Colonic mucosa (tissue), 4 donors: ENCODE data around the gene UBE4B. TPM values are rescaled to one million over a fixed set of nuclear protein-coding genes. Genes with fewer than 3 reads are reported as not detected.
"Not testable (repeated sequence)": the region's sequence is repeated elsewhere in the genome, so short reads cannot be mapped to it uniquely, and the experiment has no call there.

Experiments
- DNase-seq: peaks from one replicate; pipeline ENCODE4 v3.0.0-alpha.2; 2020
- H3K27ac ChIP-seq: fragments of 200-600 bp; one replicate; pipeline ENCODE4 v1.8.0; 2021
- H3K27me3 ChIP-seq: fragments of 200-600 bp; one replicate; pipeline ENCODE4 v1.8.0; 2021
- H3K36me3 ChIP-seq: fragments of 200-600 bp; one replicate; pipeline ENCODE4 v1.8.0; 2021
- H3K4me1 ChIP-seq: fragments of 200-600 bp; one replicate; pipeline ENCODE4 v1.8.0; 2021; ENCODE audit warnings: mild to moderate bottlenecking
- H3K4me3 ChIP-seq: fragments of 200-600 bp; one replicate; pipeline ENCODE4 v1.8.0; 2021
- H3K9ac ChIP-seq, 2 donors: one replicate each; pipeline ENCODE4 v1.7.0; 2013; ENCODE audit warnings: control low read depth in 2 of 2, low read depth in 2 of 2, low read length in 2 of 2
- H3K9me3 ChIP-seq: fragments of 200-600 bp; one replicate; pipeline ENCODE4 v1.8.0; 2021
- intact Hi-C: fragments of 100-400 bp; cut with DNase I; formaldehyde crosslinking; loops from one replicate; pipeline ENCODE4 v1.14.1; 2022
- total RNA-seq, 2 donors: library from RNA; stranded (reverse); fragmentation: NEBNext Ultra II Directional in 1 of 2; extraction: Animal tissue kit (Norgen Biotek cat#: 25700) in 1 of 2; gene quantifications; one replicate each; pipeline ENCODE4 v1.2.1, GENCODE V29; 2021
- TF ChIP-seq, protein P1 (sequence below): fragments of 200-600 bp; IDR thresholded peaks from one replicate; pipeline ENCODE4 v1.8.0; 2022; ENCODE audit warnings: antibody characterized with exemption, mild to moderate bottlenecking
- donor health status: healthy.
- donor health status: DM: no; HTN: no; CAD: no.
- donor health status: DM: no; HTN: no; CAD: no.

The UBE4B gene
- total RNA-seq, 2 donors from 2014 or later = 34.6 to 40.9 TPM

DNA sequence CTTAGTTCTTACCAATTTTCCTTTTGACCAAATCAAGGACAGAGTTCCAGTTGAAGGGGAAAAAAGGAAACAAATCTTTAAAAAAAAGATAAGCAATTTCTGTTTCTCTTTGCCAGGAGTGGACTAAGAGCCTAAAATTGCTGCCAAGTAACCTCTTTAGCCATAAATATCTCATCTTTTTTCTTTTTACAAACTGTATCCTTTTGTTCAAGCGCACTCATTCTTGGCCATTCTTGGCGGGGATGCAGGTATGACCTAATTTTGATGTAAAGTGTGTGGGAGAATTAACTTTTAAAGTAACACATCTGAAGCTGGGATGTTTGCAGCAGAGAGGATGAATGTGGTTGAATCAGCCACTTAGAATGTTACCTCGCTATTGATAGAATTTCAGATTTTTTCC, 164.2 kb downstream of the UBE4B start:
- Histone ChIP-seq H3K27me3 (no peaks in the 10 kb centered on the region), H3K9ac (no peak overlapping the region), H3K9me3 (no peaks in the 10 kb centered on the region), H3K36me3 (no peaks in the 10 kb centered on the region), H3K27ac (no peak overlapping the region), H3K4me3 (no peak overlapping the region), H3K4me1 (no peaks in the 10 kb centered on the region)
- TF ChIP-seq, protein P1, sequence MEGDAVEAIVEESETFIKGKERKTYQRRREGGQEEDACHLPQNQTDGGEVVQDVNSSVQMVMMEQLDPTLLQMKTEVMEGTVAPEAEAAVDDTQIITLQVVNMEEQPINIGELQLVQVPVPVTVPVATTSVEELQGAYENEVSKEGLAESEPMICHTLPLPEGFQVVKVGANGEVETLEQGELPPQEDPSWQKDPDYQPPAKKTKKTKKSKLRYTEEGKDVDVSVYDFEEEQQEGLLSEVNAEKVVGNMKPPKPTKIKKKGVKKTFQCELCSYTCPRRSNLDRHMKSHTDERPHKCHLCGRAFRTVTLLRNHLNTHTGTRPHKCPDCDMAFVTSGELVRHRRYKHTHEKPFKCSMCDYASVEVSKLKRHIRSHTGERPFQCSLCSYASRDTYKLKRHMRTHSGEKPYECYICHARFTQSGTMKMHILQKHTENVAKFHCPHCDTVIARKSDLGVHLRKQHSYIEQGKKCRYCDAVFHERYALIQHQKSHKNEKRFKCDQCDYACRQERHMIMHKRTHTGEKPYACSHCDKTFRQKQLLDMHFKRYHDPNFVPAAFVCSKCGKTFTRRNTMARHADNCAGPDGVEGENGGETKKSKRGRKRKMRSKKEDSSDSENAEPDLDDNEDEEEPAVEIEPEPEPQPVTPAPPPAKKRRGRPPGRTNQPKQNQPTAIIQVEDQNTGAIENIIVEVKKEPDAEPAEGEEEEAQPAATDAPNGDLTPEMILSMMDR = no peak
- intact Hi-C loops = no loop called here
- no peak for DNase-seq

DNA sequence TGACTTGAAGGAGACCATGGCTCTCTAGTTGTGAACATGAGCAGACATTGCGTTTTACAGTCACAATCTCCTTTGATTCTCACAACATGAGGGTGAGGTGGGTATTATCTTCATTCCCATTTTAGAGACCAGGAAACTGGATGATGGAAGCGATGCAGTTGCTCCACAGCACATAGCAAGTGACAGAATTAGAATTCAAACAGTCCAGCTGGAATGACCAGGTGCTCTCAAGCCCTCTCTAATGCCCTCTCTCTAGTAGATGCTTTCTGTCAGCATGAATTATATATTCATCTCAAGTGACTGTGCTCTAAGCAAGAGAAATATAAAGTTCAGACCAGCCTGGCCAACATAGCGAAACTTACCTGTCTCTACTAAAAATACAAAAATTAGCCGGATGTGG, 167.9 kb downstream of the UBE4B start:
- no peaks in the 10 kb centered on the region for H3K9me3 ChIP-seq
- no peaks in the 10 kb centered on the region for H3K4me1 ChIP-seq
- intact Hi-C loops = no loop called here
- H3K27ac ChIP-seq = no peak overlapping the region
- DNase-seq = no peak
- no peak overlapping the region for H3K4me3 ChIP-seq
- no peak overlapping the region for H3K9ac ChIP-seq
- H3K27me3 ChIP-seq = no peaks in the 10 kb centered on the region
- H3K36me3 ChIP-seq = no peaks in the 10 kb centered on the region
- TF ChIP-seq, protein P1 = no peak

DNA sequence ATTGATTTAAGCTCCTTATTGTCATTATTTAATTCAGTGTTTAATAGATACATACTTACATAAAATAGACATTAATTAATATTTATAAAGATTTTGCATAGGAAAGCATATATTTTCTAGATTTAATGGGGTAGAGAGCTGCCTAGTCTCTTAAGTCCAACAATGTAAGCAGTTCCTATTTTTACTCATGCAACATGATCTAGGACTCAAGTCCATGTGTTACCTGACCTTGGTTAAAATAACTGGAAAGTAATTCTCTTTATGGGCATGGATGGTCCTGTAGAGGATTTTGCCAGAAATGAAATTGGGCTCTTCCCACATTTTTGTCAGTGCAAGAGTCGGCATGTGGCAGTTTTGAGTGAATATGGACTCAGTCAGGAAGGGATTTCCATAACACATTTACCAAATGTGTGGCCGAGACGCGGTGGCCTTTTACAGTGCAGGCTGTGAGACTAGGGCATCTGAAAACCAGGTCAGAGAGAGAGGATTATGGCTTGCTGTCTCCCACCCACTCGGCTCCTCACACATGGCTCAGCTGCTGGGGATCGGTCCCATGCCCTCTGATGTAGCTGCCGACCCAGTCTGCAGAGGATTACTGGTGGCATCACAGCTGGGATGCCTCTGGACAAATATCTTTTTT, 171.4 kb downstream of the UBE4B start:
- H3K9ac ChIP-seq = no peak overlapping the region
- TF ChIP-seq, protein P1 = no peak
- H3K4me3 ChIP-seq = no peak overlapping the region
- no peaks in the 10 kb centered on the region for H3K4me1 ChIP-seq
- no peaks in the 10 kb centered on the region for H3K36me3 ChIP-seq
- no peaks in the 10 kb centered on the region for H3K9me3 ChIP-seq
- no peaks in the 10 kb centered on the region for H3K27me3 ChIP-seq
- H3K27ac ChIP-seq = no peak overlapping the region
- intact Hi-C loops = no loop called here
- DNase-seq = no peak

DNA sequence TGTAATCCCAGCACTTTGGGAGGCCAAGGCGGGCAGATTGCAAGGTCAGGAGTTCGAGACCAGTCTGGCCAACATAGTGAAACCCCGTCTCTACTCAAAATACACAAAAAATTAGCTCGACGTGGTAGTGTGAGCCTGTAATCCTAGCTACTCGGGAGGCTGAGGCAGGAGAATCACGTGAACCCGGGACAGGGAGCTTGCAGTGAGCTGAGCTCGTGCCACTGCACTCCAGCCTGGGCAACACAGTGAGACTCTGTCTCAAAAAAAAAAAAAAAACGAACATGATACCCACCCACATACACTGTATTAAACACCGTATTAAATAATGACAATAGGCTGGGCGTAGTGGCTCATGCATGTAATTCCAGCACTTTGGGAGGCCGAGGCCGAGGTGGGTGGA, 172.4 kb downstream of the UBE4B start:
- intact Hi-C loops, H3K9ac ChIP-seq, DNase-seq: not testable (repeated sequence)

DNA sequence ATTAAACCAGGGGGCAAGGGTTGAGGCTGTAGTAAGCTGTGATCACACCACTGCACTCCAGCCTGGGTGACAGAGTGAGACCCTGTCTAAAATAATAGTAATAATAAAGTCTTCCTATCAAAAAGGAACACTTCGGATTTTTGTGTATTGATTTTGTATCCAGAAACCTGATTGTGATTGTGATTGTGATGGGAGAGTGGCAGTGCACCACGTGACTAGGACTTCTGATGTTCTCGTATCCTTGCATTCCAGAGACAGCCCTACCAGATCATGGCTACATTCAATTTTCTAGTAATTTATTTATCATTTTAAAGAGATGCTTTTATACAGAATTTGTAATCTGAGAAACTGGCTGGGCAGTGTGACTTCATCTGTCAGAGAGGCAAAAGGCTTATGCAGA, 175.1 kb downstream of the UBE4B start:
- no peak overlapping the region for H3K4me3 ChIP-seq
- no peak overlapping the region for H3K27ac ChIP-seq
- TF ChIP-seq, protein P1 = no peak
- H3K4me1 ChIP-seq = no peaks in the 10 kb centered on the region
- H3K36me3 ChIP-seq = no peaks in the 10 kb centered on the region
- no peaks in the 10 kb centered on the region for H3K27me3 ChIP-seq
- no peak overlapping the region for H3K9ac ChIP-seq
- no peaks in the 10 kb centered on the region for H3K9me3 ChIP-seq
- no peak for DNase-seq
- intact Hi-C loops = no loop called here

More for the DNA sequence above, 172.4 kb downstream of the UBE4B start:
- H3K27me3 ChIP-seq, H3K36me3 ChIP-seq, H3K4me1 ChIP-seq, H3K27ac ChIP-seq, H3K9me3 ChIP-seq, H3K4me3 ChIP-seq: not testable (repeated sequence)

DNA sequence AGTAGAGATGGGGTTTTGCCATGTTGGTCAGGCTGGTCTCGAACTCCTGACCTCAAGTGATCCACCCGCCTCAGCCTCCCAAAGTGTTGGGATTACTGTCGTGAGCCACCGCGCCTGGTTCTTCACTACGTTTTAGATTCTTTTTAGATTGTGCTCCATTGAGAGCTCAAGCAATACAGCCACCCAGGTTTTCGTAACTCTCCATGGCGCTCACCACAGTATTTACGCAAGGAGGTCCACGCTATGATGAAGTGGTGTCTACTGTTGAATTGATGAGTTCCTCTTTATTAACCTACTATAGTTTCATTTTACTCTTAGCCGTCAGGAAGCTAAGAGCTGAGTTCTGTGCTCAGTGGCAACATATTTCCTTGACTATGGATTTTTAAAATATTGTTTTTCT, 175.8 kb downstream of the UBE4B start:
- intact Hi-C loops = no loop called here
- TF ChIP-seq, protein P1 = no peak
- Histone ChIP-seq H3K4me3 (no peak overlapping the region), H3K36me3 (no peaks in the 10 kb centered on the region), H3K9ac (no peak overlapping the region), H3K4me1 (no peaks in the 10 kb centered on the region), H3K27ac (no peak overlapping the region), H3K27me3 (no peaks in the 10 kb centered on the region), H3K9me3 (no peaks in the 10 kb centered on the region)
- DNase-seq = no peak
